B cell (primary cell): Measurements from ENCODE around the gene PEDS1. TPM values are rescaled to one million over a fixed set of nuclear protein-coding genes. Genes with fewer than 3 reads are reported as not detected.

Experiments
- ATAC-seq: fragments of 200-7000 bp; cut with Tn5 transposase; one replicate; pipeline ENCODE4 v1.10.0; 2021; ENCODE audit warnings: low read depth, mild to moderate bottlenecking, moderate number of reproducible peaks, moderate library complexity
- CTCF ChIA-PET: fragments of 350-600 bp; sonication (Branson Sonifier 250); formaldehyde crosslinking; loops from one replicate; lab custom pipeline; 2021; ENCODE audit warnings: antibody characterized with exemption, inconsistent platforms; lab: Charles Lee
- POLR2A ChIA-PET: fragments of 350-600 bp; sonication (Branson Sonifier 250); formaldehyde crosslinking; loops from one replicate; lab custom pipeline; 2021; ENCODE audit warnings: antibody characterized with exemption; lab: Charles Lee
- DNase-seq: peaks from one replicate; pipeline ENCODE4 v3.0.0; 2013
- H2AFZ ChIP-seq: 2 replicates; pipeline ENCODE4 v1.6.1; 2012; ENCODE audit warnings: mild to moderate bottlenecking, low read depth, low read length; ENCODE audit not compliant: insufficient read depth, poor library complexity, severe bottlenecking
- H3K27ac ChIP-seq, 2 donors: 1 replicate in 1 of 2; 2 replicates in 1 of 2; pipeline ENCODE4 v1.5.1; 2012 to 2013; ENCODE audit warnings: low read length in 2 of 2, mild to moderate bottlenecking in 2 of 2, moderate library complexity in 1 of 2
- H3K27me3 ChIP-seq, 4 experiments: fragments of 200-600 bp in 1 of 4; sonication (generic) in 1 of 4; replicated peaks in 1 of 4; 1 replicate in 2 of 4; 2 replicates in 2 of 4; pipeline versions ENCODE4 v1.6.1 to v1.7.0; 2013 to 2016; ENCODE audit warnings: low read length in 3 of 4, mild to moderate bottlenecking in 2 of 4, mixed read lengths in 1 of 4, moderate library complexity in 1 of 4; ENCODE audit not compliant: insufficient read depth in 4 of 4, control insufficient read depth in 3 of 4; ENCODE audit errors: control extremely low read depth in 1 of 4
- H3K36me3 ChIP-seq, 2 experiments: replicated peaks in 1 of 2; 1 replicate in 1 of 2; 2 replicates in 1 of 2; pipeline versions ENCODE4 v1.6.1 to v1.7.1; 2013; ENCODE audit warnings: low read length in 1 of 2; ENCODE audit not compliant: insufficient read depth in 2 of 2, control insufficient read depth in 1 of 2; ENCODE audit errors: control extremely low read depth in 1 of 2, extremely low read depth in 1 of 2
- H3K4me1 ChIP-seq, 2 donors: fragments of 200-600 bp in 1 of 2; sonication (generic) in 1 of 2; 1 replicate in 1 of 2; 2 replicates in 1 of 2; pipeline versions ENCODE4 v1.5.1 to v1.6.1; 2013 to 2017; ENCODE audit warnings: low read length in 2 of 2; ENCODE audit not compliant: control insufficient read depth in 2 of 2, insufficient read depth in 2 of 2
- H3K4me2 ChIP-seq: replicated peaks from 2 replicates; pipeline ENCODE3; 2012; ENCODE audit warnings: mild to moderate bottlenecking, low read depth, low read length; ENCODE audit not compliant: poor library complexity, severe bottlenecking
- H3K4me3 ChIP-seq, 5 experiments: fragments of 200-600 bp in 1 of 5; sonication (generic) in 1 of 5; 1 replicate in 3 of 5; 2 replicates in 2 of 5; pipeline versions ENCODE4 v1.5.1 to v1.7.0; 2011 to 2016; ENCODE audit warnings: low read length in 4 of 5, mild to moderate bottlenecking in 4 of 5, low read depth in 2 of 5, control low read depth in 1 of 5, moderate library complexity in 1 of 5; ENCODE audit not compliant: insufficient read depth in 1 of 5; ENCODE audit errors: control extremely low read depth in 1 of 5, extremely low read depth in 1 of 5
- H3K79me2 ChIP-seq: fragments of 200-600 bp; sonication (generic); one replicate; pipeline ENCODE4 v1.6.0; 2016; ENCODE audit warnings: low read length; ENCODE audit not compliant: control insufficient read depth, insufficient read depth
- H3K9ac ChIP-seq: fragments of 200-600 bp; sonication (generic); 2 replicates; pipeline ENCODE4 v1.6.1; 2017; ENCODE audit warnings: mild to moderate bottlenecking, low read length, moderate library complexity
- H3K9me3 ChIP-seq, 3 donors: one replicate each; pipeline versions ENCODE4 v1.6.1 to v1.7.1; 2013; ENCODE audit warnings: low read length in 2 of 3; ENCODE audit not compliant: control insufficient read depth in 2 of 3, insufficient read depth in 1 of 3; ENCODE audit errors: control extremely low read depth in 1 of 3
- H4K20me1 ChIP-seq: 2 replicates; pipeline ENCODE4 v1.6.0; 2012; ENCODE audit warnings: mild to moderate bottlenecking, low read length; ENCODE audit not compliant: insufficient read depth, control insufficient read depth, poor library complexity, severe bottlenecking
- H3K27ac Mint-ChIP-seq: one replicate; pipeline ENCODE4 v1.8.0; 2021; ENCODE audit warnings: mixed read lengths
- H3K27me3 Mint-ChIP-seq: one replicate; pipeline ENCODE4 v1.8.0; 2021; ENCODE audit warnings: mixed read lengths
- H3K4me1 Mint-ChIP-seq: one replicate; pipeline ENCODE4 v1.8.0; 2021; ENCODE audit warnings: mixed read lengths
- H3K4me3 Mint-ChIP-seq: one replicate; pipeline ENCODE4 v1.8.0; 2021; ENCODE audit warnings: mixed read lengths
- H3K9me3 Mint-ChIP-seq: one replicate; pipeline ENCODE4 v1.8.0; 2022; ENCODE audit warnings: mixed read lengths; ENCODE audit not compliant: insufficient read depth
- EZH2 ChIP-seq: IDR thresholded peaks from 2 replicates; pipeline ENCODE4 v1.6.1; 2012; ENCODE audit warnings: borderline replicate concordance, low read depth, mild to moderate bottlenecking, moderate library complexity, low read length; ENCODE audit not compliant: insufficient read depth, poor library complexity, severe bottlenecking
- WGBS: methylation state at CpG from one replicate; pipeline ENCODE4 v1.1.5; 2013; ENCODE audit warnings: missing lambda C conversion rate; ENCODE audit not compliant: insufficient coverage; 5-methylcytosine and 5-hydroxymethylcytosine counted together
- intact Hi-C: fragments of 100-400 bp; cut with micrococcal nuclease; formaldehyde crosslinking; loops from one replicate; pipeline ENCODE4 v1.10.0; 2022
- polyA plus RNA-seq: library from polyadenylated mRNA; depleted of rRNA; stranded (reverse); fragments of >200 nt; gene quantifications from 2 replicates; pipeline ENCODE4 v1.2.3, GENCODE V29; 2012
- total RNA-seq, 2 donors: library from RNA; stranded (reverse); fragments of 120-200 nt in 1 of 2; gene quantifications; 1 replicate in 1 of 2; 2 replicates in 1 of 2; pipeline versions ENCODE4 v1.2.3 to v1.2.4, GENCODE V29; 2013 to 2022
- TF ChIP-seq, protein P1 (sequence below): fragments of 200-600 bp; IDR thresholded peaks from one replicate; pipeline ENCODE4 v1.8.0; 2022; ENCODE audit warnings: antibody characterized with exemption, mild to moderate bottlenecking

Gene PEDS1
- total and polyA plus RNA-seq, 2 donors (not counting 1 experiment from before 2014, with no cell fraction given): 11.2 to 38.7 TPM

DNA sequence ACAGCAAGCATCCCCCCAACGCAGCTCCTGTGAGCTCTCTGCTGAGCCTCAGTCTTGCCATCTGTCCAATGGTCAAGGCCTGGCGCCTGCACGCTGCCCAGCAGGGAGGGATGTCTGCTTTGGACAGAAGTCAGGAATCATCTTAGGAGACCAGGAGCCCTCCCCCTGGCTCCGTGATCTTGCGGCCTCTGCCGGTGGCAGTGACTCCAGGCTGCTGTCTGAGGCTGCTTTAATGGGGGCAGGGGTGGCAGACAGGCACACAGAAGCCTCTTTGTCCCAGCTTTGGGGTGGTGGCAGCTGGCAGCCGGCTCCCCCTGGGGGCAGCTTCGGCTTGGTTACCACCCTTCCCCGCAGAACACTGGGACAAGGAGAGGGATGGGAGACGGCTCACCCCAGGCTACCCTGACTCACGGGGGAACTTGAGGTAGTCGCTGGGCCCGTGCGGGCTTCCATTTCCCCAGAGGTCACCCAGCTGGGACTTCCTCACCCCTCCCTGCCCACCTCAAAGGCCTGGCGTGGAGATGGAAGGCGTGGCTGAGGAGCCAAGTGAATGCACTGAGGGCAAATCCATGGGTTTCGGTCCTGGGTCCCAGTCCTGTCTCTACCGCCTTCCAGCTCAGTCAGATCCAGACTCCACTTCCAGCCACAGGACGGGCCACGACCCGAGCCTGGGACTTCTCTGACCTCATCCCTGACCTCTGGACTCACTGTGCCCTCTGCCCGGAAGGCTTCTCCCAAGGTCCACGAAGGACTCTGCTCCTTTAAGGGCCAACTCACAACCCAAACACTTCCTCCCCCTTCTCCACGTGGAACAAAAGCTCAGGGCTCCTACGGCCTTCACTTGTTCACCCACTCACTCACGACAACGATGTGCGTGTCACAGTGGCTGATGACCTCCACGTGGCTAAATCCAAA lies 14.8 kb downstream of the PEDS1 start:
- H3K4me3 ChIP-seq: no peak overlapping the region
- intact Hi-C loops: no loop called here
- Mint-ChIP-seq H3K4me3 (no peak overlapping the region), H3K4me1 (peaks cover 2% of the 10 kb centered on the region), H3K27me3 (no peaks in the 10 kb centered on the region), H3K9me3 (no peaks in the 10 kb centered on the region), H3K27ac (no peak overlapping the region)
- 95% methylated on average over 24 of the region's 29 CpGs for WGBS
- H3K79me2 ChIP-seq: peaks cover 63% of the 10 kb centered on the region
- H3K9me3 ChIP-seq: no peaks in the 10 kb centered on the region
- TF ChIP-seq, protein P1, sequence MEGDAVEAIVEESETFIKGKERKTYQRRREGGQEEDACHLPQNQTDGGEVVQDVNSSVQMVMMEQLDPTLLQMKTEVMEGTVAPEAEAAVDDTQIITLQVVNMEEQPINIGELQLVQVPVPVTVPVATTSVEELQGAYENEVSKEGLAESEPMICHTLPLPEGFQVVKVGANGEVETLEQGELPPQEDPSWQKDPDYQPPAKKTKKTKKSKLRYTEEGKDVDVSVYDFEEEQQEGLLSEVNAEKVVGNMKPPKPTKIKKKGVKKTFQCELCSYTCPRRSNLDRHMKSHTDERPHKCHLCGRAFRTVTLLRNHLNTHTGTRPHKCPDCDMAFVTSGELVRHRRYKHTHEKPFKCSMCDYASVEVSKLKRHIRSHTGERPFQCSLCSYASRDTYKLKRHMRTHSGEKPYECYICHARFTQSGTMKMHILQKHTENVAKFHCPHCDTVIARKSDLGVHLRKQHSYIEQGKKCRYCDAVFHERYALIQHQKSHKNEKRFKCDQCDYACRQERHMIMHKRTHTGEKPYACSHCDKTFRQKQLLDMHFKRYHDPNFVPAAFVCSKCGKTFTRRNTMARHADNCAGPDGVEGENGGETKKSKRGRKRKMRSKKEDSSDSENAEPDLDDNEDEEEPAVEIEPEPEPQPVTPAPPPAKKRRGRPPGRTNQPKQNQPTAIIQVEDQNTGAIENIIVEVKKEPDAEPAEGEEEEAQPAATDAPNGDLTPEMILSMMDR: no peak
- TF ChIP-seq EZH2: no peak
- H2AFZ ChIP-seq: no peak overlapping the region
- no peaks in the 10 kb centered on the region for H3K27me3 ChIP-seq
- H3K4me2 ChIP-seq: no peak overlapping the region
- CTCF ChIA-PET: interaction anchor here (1.2 to 1.8 kb wide), 3 partner anchors 18 to 160 kb away, joined by 4 to 5 read pairs (median 5); no protein-coding TSS in a partner anchor
- H4K20me1 ChIP-seq: peaks cover 60% of the 10 kb centered on the region
- no peak for DNase-seq
- H3K27ac ChIP-seq: no peak overlapping the region
- peaks cover 2 to 52% of the 10 kb centered on the region in 2 experiments for H3K36me3 ChIP-seq
- H3K4me1 ChIP-seq: no peaks in the 10 kb centered on the region
- POLR2A ChIA-PET: interaction anchor here (0.6 to 0.7 kb wide), 2 partner anchors 42 kb away, joined by 3 read pairs; no protein-coding TSS in a partner anchor
- no peak for ATAC-seq
- H3K9ac ChIP-seq: no peak overlapping the region

DNA sequence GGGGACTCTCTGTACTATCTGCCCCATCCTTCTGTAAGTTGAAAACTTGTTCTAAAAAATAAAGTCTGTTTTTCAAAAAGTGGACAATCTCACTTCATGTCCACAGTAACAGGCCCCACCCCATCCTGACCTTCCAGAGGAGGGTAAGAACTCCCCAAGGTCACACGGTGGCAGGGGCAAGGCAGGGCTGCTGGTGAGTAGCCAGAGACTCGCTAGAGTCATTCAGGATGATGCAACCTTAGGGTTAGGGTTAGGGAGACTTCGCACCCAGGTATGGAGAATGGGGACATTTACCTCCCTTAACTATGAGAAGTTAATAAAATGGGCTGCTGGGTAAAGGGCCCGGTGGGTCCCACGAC lies 15.4 kb downstream of the PEDS1 start:
- no peaks in the 10 kb centered on the region for H3K9me3 ChIP-seq
- Mint-ChIP-seq H3K4me1 (peaks cover 2% of the 10 kb centered on the region), H3K4me3 (no peak overlapping the region), H3K27me3 (no peaks in the 10 kb centered on the region), H3K9me3 (no peaks in the 10 kb centered on the region), H3K27ac (no peak overlapping the region)
- CTCF ChIA-PET: interaction anchor here (1.8 kb wide), 1 partner anchor 17 kb away, joined by 5 read pairs; no protein-coding TSS in a partner anchor
- H3K4me1 ChIP-seq: no peaks in the 10 kb centered on the region
- H3K27ac ChIP-seq: no peak overlapping the region
- intact Hi-C loops: no loop called here
- H3K4me3 ChIP-seq: no peak overlapping the region
- peaks cover 66% of the 10 kb centered on the region for H4K20me1 ChIP-seq
- DNase-seq (no peak), ATAC-seq (no peak)
- no peak for TF ChIP-seq EZH2
- TF ChIP-seq, protein P1: no peak
- no peaks in the 10 kb centered on the region for H3K27me3 ChIP-seq
- no peak overlapping the region for H2AFZ ChIP-seq
- H3K4me2 ChIP-seq: no peak overlapping the region
- peaks cover 63% of the 10 kb centered on the region for H3K79me2 ChIP-seq
- peaks cover 2 to 49% of the 10 kb centered on the region in 2 experiments for H3K36me3 ChIP-seq
- no peak overlapping the region for H3K9ac ChIP-seq
- 100% methylated on average over 2 of the region's 5 CpGs for WGBS
- POLR2A ChIA-PET: no interaction called here
